ENCODE data around the gene MLLT3.

- no peak for TF ChIP-seq CTCF (IDR thresholded peaks at IDR 0.05)
- TF ChIP-seq POLR2A (IDR thresholded peaks at IDR 0.05): no peak
These were observed 279.0 kb downstream of the MLLT3 start for GRCh38 chr9:20343325-20343724.

Measured in right lobe of liver (tissue), 4 donors.